ENCODE measurements around the gene FBXW7. TPM values are rescaled to one million over a fixed set of nuclear protein-coding genes. Genes with fewer than 3 reads are reported as not detected.

FBXW7 gene
- total and polyA plus RNA-seq, 2 of the 8 experiments (the other 6 are each of a cell fraction or from before 2014, with no cell fraction given) = 6.0 to 26.7 TPM

GRCh38 chr4:152321398-152321797 is 214.5 kb downstream of the FBXW7 start (continued):
- TF ChIP-seq CHD7 (IDR thresholded peaks at IDR 0.05; ENCODE audit: insufficient replicate concordance, low read length) = no peak
- no peak for TF ChIP-seq ZNF274 (IDR thresholded peaks at IDR 0.05; ENCODE audit: borderline replicate concordance, extremely low read depth, low read length)
- no peak for TF ChIP-seq MAFK (IDR thresholded peaks at IDR 0.05; ENCODE audit: low read depth, low read length)
